Osteoblast (primary cell): ENCODE measurements around the gene EPHB2. TPM values are rescaled to one million over a fixed set of nuclear protein-coding genes. Genes with fewer than 3 reads are reported as not detected.

Source experiments
- DNase-seq: peaks from one replicate; pipeline ENCODE4 v3.0.0; 2011; ENCODE audit warnings: low spot score, mixed read lengths; ENCODE audit not compliant: insufficient read length; ENCODE audit errors: missing footprints
- H2AFZ ChIP-seq: 2 replicates; pipeline ENCODE4 v1.6.0; 2011; ENCODE audit warnings: mild to moderate bottlenecking, low read length
- H3K27ac ChIP-seq: 2 replicates; pipeline ENCODE4 v1.5.1; 2011; ENCODE audit warnings: mild to moderate bottlenecking, low read depth, low read length, moderate library complexity
- H3K27me3 ChIP-seq: 2 replicates; pipeline ENCODE4 v1.6.0; 2012; ENCODE audit warnings: mild to moderate bottlenecking, control low read depth, inconsistent platforms, low read length, moderate library complexity; ENCODE audit not compliant: insufficient read depth
- H3K36me3 ChIP-seq: 2 replicates; pipeline ENCODE4 v1.5.1; 2011; ENCODE audit warnings: mild to moderate bottlenecking, low read length, control low read depth, moderate library complexity; ENCODE audit not compliant: insufficient read depth
- H3K4me1 ChIP-seq: 2 replicates; pipeline ENCODE4 v1.5.1; 2011; ENCODE audit warnings: mild to moderate bottlenecking, low read length, control low read depth, moderate library complexity; ENCODE audit not compliant: insufficient read depth
- H3K4me2 ChIP-seq: 2 replicates; pipeline ENCODE4 v1.6.0; 2011; ENCODE audit warnings: mild to moderate bottlenecking, low read length; ENCODE audit not compliant: insufficient read depth
- H3K4me3 ChIP-seq: fragments of 200-600 bp; sonication (generic); 3 replicates; pipeline ENCODE4 v1.5.1; 2012; ENCODE audit warnings: mild to moderate bottlenecking, low read length, inconsistent platforms; ENCODE audit not compliant: insufficient read depth
- H3K79me2 ChIP-seq: 2 replicates; pipeline ENCODE4 v1.6.0; 2012; ENCODE audit warnings: mild to moderate bottlenecking, low read length, control low read depth, inconsistent platforms; ENCODE audit not compliant: insufficient read depth
- H3K9me3 ChIP-seq: 2 replicates; pipeline ENCODE4 v1.5.1; 2011; ENCODE audit warnings: low read depth, low read length, control low read depth
- H4K20me1 ChIP-seq: 2 replicates; pipeline ENCODE4 v1.6.0; 2012; ENCODE audit warnings: mild to moderate bottlenecking, low read length, control low read depth; ENCODE audit not compliant: insufficient read depth
- total RNA-seq: library from RNA; depleted of rRNA; stranded (reverse); fragments of >200 nt; gene quantifications from 2 replicates; pipeline ENCODE4 v1.2.3, GENCODE V29; 2012
- TF ChIP-seq, protein P1 (sequence below): IDR thresholded peaks from 2 replicates; pipeline ENCODE4 v1.5.1; 2011; ENCODE audit warnings: mild to moderate bottlenecking, low read depth, low read length, moderate library complexity; ENCODE audit errors: extremely low read depth

Gene EPHB2
- total RNA-seq, 1 donor: 8.7 TPM

DNA sequence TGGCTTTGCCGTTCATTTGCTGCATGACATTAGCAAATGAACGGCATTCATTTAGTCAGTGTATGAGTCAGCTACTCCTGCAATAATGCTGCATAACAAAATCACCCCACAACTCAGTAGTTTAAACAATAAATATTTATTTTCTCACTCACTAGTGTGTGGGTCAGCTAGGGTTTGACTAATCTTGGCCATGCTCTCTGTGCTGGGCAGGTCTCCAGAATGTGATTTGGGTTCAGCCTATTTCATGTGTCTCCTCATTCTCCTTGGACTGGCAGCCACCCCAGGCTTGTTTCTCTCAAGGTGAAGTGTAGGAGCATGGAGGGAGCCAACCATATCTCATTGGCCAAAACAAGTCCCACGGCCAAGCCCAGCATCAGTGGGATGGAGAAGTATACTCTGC, 157.7 kb downstream of the EPHB2 start:
- no peaks in the 10 kb centered on the region for H3K9me3 ChIP-seq
- no peak overlapping the region for H3K4me3 ChIP-seq
- H2AFZ ChIP-seq: no peak overlapping the region
- H4K20me1 ChIP-seq: peaks cover 2% of the 10 kb centered on the region
- H3K36me3 ChIP-seq: no peaks in the 10 kb centered on the region
- no peaks in the 10 kb centered on the region for H3K79me2 ChIP-seq
- TF ChIP-seq, protein P1, sequence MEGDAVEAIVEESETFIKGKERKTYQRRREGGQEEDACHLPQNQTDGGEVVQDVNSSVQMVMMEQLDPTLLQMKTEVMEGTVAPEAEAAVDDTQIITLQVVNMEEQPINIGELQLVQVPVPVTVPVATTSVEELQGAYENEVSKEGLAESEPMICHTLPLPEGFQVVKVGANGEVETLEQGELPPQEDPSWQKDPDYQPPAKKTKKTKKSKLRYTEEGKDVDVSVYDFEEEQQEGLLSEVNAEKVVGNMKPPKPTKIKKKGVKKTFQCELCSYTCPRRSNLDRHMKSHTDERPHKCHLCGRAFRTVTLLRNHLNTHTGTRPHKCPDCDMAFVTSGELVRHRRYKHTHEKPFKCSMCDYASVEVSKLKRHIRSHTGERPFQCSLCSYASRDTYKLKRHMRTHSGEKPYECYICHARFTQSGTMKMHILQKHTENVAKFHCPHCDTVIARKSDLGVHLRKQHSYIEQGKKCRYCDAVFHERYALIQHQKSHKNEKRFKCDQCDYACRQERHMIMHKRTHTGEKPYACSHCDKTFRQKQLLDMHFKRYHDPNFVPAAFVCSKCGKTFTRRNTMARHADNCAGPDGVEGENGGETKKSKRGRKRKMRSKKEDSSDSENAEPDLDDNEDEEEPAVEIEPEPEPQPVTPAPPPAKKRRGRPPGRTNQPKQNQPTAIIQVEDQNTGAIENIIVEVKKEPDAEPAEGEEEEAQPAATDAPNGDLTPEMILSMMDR: no peak
- no peak overlapping the region for H3K4me2 ChIP-seq
- no peak overlapping the region for H3K27ac ChIP-seq
- H3K27me3 ChIP-seq: no peaks in the 10 kb centered on the region
- H3K4me1 ChIP-seq: peaks cover 10% of the 10 kb centered on the region
- peak; percentile 39 for DNase-seq

DNA sequence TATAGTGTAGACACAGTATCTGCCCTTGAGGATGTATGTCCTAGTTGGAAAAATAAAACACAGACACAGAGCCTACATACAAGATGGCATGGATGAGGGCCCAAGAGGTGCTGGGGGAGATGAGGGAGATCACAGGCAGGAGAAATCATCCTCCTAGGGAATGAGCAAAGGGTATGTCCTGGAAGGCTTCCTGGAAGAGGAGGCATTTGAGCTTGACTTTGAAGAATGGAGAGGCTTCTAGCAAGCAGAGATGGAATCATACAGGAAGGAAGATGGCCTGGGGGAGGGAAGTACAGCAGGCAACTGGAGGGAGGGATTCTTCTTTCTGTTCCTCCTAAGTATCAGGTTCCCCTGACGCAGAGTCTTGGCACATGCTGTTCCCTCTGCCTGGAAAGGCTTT, 158.7 kb downstream of the EPHB2 start:
- TF ChIP-seq, protein P1: no peak
- Histone ChIP-seq H3K9me3 (no peaks in the 10 kb centered on the region), H3K79me2 (no peaks in the 10 kb centered on the region), H3K36me3 (no peaks in the 10 kb centered on the region), H3K27me3 (no peaks in the 10 kb centered on the region), H3K4me2 (no peak overlapping the region), H2AFZ (no peak overlapping the region), H4K20me1 (peaks cover 2% of the 10 kb centered on the region), H3K4me3 (no peak overlapping the region), H3K4me1 (peaks cover 10% of the 10 kb centered on the region), H3K27ac (no peak overlapping the region)
- no peak for DNase-seq

DNA sequence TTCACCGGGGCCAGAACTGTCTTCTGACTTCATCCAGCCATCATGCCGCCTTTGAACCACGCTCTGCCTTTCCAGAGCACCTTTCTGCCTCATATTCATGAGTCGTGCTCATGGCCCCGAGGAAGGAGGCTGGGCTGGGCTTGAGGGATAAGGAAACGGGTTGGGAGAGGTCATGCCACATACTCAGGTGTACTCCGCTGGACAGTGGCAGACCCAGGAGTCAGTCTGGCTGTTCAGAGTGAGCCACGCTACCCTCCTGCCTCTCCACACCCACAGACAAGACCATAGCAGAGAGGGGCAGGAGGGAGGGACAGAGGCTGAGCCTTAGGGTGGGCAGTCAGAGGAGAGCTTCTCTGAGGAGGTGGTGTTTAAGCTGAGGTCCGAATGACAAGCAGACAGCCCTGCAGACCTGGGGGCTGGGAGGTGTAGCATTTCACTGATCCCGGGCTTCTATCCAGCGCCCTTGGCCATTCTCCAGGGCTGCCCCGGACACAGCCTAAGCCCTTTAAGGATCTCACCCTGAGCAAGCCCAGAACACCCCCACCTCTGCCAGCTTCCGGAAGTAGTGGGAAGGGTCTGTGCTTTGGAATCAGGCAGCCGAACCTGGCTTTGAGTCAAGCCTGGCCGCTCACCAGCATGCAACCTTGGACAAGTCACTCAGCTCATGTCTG, 159.7 kb downstream of the EPHB2 start:
- H2AFZ ChIP-seq: no peak overlapping the region
- peaks cover 2% of the 10 kb centered on the region for H4K20me1 ChIP-seq
- TF ChIP-seq, protein P1: no peak
- DNase-seq: peak; percentile 58
- H3K27ac ChIP-seq: no peak overlapping the region
- no peaks in the 10 kb centered on the region for H3K9me3 ChIP-seq
- H3K4me2 ChIP-seq: peak overlapping the region; percentile 23
- H3K4me1 ChIP-seq: peaks cover 10% of the 10 kb centered on the region
- no peak overlapping the region for H3K4me3 ChIP-seq
- H3K36me3 ChIP-seq: no peaks in the 10 kb centered on the region
- H3K27me3 ChIP-seq: no peaks in the 10 kb centered on the region
- H3K79me2 ChIP-seq: no peaks in the 10 kb centered on the region

DNA sequence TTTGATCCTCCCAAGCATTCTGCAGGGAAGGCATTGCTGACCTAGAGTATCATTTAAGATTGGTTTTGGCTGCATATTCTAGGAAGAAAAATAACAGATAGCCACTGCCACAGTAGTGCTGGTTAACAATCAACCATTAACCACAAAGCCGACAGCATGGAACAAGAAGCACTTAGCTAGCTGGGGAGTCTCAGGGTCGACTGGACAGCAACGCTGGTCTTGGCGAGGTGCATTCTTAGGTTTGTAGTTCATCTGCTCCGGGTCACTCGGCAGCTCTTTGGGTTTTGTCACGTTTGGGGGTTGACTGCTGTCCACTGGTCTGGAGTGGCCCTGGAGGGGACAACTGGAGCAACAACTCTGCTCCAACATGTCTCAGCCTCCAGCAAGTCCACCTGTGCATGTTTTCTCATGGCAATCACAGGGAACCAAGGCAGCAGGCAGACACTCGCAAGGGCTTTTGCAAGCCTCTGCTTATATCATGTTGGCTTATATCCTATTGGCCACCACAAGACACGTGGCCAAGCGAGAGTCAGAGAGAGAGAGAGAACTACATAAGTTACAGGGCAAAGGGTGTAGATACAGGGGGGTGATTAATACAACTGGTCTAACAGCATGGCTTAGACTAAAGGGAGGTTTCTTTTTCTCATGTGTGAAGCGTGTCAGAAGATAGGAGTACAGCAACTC, 162.5 kb downstream of the EPHB2 start:
- H3K36me3 ChIP-seq: no peaks in the 10 kb centered on the region
- H3K27ac ChIP-seq: no peak overlapping the region
- no peak overlapping the region for H3K4me2 ChIP-seq
- TF ChIP-seq, protein P1: no peak
- no peak for DNase-seq
- no peaks in the 10 kb centered on the region for H3K9me3 ChIP-seq
- H3K27me3 ChIP-seq: no peaks in the 10 kb centered on the region
- peaks cover 18% of the 10 kb centered on the region for H3K4me1 ChIP-seq
- no peak overlapping the region for H3K4me3 ChIP-seq
- H3K79me2 ChIP-seq: no peaks in the 10 kb centered on the region
- H2AFZ ChIP-seq: no peak overlapping the region
- H4K20me1 ChIP-seq: peaks cover 2% of the 10 kb centered on the region
